ENCODE data around the gene ACADM. TPM values are rescaled to one million over a fixed set of nuclear protein-coding genes. Genes with fewer than 3 reads are reported as not detected.

The ACADM gene
- total and polyA plus RNA-seq, 2 of the 13 experiments (the other 11 are each of a cell fraction or from before 2014, with no cell fraction given) = 43.7 to 92.2 TPM

DNA sequence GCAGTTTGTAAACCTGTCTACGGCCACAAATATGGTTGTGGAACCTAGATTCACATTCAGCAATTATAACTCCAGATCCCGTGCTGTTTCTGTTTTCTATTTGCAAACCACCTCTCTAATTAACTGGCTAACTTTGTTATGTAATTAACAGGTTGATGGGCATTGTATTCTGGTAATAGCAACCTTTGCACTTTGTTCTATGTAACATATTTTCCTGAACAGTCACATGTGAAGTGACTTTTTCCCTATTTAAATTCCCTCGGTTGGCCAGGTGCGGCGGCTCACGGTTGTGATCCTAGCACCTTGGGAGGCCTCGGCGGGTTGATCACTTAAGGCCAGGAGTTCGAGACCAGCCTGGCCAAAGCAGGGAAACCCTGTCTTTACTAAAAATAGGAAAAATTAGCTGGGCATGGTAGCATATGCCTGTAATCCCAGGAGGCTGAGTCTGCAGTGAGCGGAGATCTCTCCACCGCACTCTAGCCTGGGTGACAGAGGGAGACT lies 1.4 kb downstream of the ACADM start (continued):
- no peak for TF ChIP-seq ELK4 (CRISPR knock-in tag; IDR thresholded peaks at IDR 0.05; ENCODE audit: borderline replicate concordance)
- no peak for TF ChIP-seq ZNF564 (CRISPR knock-in tag; IDR thresholded peaks at IDR 0.05)
- TF ChIP-seq, protein P1, sequence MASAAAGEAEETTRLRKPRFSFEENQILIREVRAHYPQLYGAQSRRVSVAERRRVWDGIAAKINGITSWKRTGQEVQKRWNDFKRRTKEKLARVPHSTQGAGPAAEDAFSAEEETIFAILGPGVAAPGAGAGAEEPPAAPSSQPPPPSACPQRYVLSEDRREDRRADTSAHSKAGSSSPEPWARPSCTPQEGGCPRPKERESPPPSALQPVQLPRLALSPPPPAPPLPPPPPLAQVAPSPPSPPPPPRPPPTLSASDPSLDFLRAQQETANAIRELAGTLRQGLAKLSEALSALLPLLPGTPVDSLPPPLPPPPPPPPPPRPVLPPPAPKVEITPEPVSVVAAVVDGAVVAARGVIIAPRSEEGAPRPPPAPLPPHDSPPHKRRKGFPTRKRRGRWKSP (CRISPR knock-in tag; IDR thresholded peaks at IDR 0.05) = no peak; the same call in 1 of the 2 replicates
- TF ChIP-seq ZSCAN21 (CRISPR knock-in tag; IDR thresholded peaks at IDR 0.05; ENCODE audit: borderline replicate concordance) = no peak
- TF ChIP-seq, protein P2, sequence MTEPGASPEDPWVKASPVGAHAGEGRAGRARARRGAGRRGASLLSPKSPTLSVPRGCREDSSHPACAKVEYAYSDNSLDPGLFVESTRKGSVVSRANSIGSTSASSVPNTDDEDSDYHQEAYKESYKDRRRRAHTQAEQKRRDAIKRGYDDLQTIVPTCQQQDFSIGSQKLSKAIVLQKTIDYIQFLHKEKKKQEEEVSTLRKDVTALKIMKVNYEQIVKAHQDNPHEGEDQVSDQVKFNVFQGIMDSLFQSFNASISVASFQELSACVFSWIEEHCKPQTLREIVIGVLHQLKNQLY (CRISPR knock-in tag; IDR thresholded peaks at IDR 0.05) = 0 out of 2 replicates have a peak, but pooled peaks have one; percentile 11
- TF ChIP-seq ZFAT (CRISPR knock-in tag; conservative IDR thresholded peaks at IDR 0.05) = no peak
- no peak for TF ChIP-seq ZBTB42 (CRISPR knock-in tag; IDR thresholded peaks at IDR 0.05)
- TF ChIP-seq SMAD9 (CRISPR knock-in tag; IDR thresholded peaks at IDR 0.05) = no peak
- TF ChIP-seq, protein P3, sequence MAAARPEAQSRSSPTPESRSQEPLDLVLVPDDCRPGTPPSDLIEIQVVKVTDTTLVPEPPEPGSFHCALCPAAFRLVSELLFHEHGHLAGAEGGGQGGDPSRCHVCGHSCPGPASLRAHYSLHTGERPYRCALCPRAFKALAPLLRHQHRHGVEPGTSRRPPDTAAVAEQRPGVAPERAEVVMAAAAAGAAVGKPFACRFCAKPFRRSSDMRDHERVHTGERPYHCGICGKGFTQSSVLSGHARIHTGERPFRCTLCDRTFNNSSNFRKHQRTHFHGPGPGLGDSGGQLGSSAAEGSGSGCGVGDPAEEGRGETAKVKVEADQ (CRISPR knock-in tag; IDR thresholded peaks at IDR 0.05; ENCODE audit: borderline replicate concordance) = 0 out of 2 replicates have a peak, but pooled peaks have one; percentile 43
- TF ChIP-seq ZHX1 (CRISPR knock-in tag; IDR thresholded peaks at IDR 0.05; ENCODE audit: low read depth) = no peak
- peak; percentile 65; the same call in 1 of the 2 replicates for TF ChIP-seq BHLHE40 (IDR thresholded peaks at IDR 0.05; ENCODE audit: low read length)
- TF ChIP-seq IKZF5 (CRISPR knock-in tag; IDR thresholded peaks at IDR 0.05) = peak; percentile 69; the same call in 1 of the 2 replicates
- peak; percentile 47; the same call in 1 of the 2 replicates for TF ChIP-seq SP140L (CRISPR knock-in tag; IDR thresholded peaks at IDR 0.05; ENCODE audit: borderline replicate concordance)
- TF ChIP-seq CEBPG (CRISPR knock-in tag; IDR thresholded peaks at IDR 0.05) = peak; percentile 22; the same call in 1 of the 2 replicates
- no peak for TF ChIP-seq TEAD3 (CRISPR knock-in tag; optimal IDR thresholded peaks at IDR 0.05; ENCODE audit: borderline replicate concordance)
- TF ChIP-seq THRA (CRISPR knock-in tag; IDR thresholded peaks at IDR 0.05; ENCODE audit: borderline replicate concordance) = peak; percentile 46; the same call in 1 of the 2 replicates
- TF ChIP-seq ZNF841 (CRISPR knock-in tag; IDR thresholded peaks at IDR 0.05; ENCODE audit: borderline replicate concordance) = no peak
